Panc1 (cell line): Measurements from ENCODE around the gene ENOX1. TPM values are rescaled to one million over a fixed set of nuclear protein-coding genes. Genes with fewer than 3 reads are reported as not detected.

ENCODE experiments used
- ATAC-seq: fragments of 200-7000 bp; cut with Tn5 transposase; 2 replicates; pipeline ENCODE4 v1.9.1; 2020; ENCODE audit warnings: mild to moderate bottlenecking, moderate library complexity
- BruUV-seq: library from RNA; stranded (reverse); fragments of 400-500 nt; replicated peaks from 2 replicates; lab custom pipeline; 2021; lab: Mats Ljungman, UMichigan
- CTCF ChIA-PET: fragments of 300-600 bp; sonication (Branson Sonifier 250); formaldehyde crosslinking; loops from one replicate; lab custom pipeline; 2022; ENCODE audit warnings: antibody characterized with exemption; lab: Charles Lee
- POLR2A ChIA-PET: fragments of 300-600 bp; sonication (Branson Sonifier 250); formaldehyde crosslinking; loops from one replicate; lab custom pipeline; 2022; ENCODE audit warnings: antibody characterized with exemption; lab: Charles Lee
- DNase-seq: peaks from one replicate; pipeline ENCODE4 v3.0.0-alpha.2; 2010; ENCODE audit warnings: low read depth, low spot score
- H3K27ac ChIP-seq: 2 replicates; pipeline ENCODE4 v1.5.1; 2011; ENCODE audit warnings: mild to moderate bottlenecking, low read length, inconsistent platforms
- H3K27me3 ChIP-seq: fragments of 200-500 bp; sonication (Bioruptor generic); 2 replicates; pipeline ENCODE4 v1.6.0; 2014; ENCODE audit warnings: low read length, inconsistent platforms; ENCODE audit not compliant: control insufficient read depth, insufficient read depth
- H3K36me3 ChIP-seq: fragments of 200-500 bp; sonication (Bioruptor generic); 2 replicates; pipeline ENCODE4 v1.5.1; 2014; ENCODE audit warnings: inconsistent platforms, mild to moderate bottlenecking, low read length, moderate library complexity; ENCODE audit not compliant: control insufficient read depth, insufficient read depth
- H3K4me1 ChIP-seq: 2 replicates; pipeline ENCODE4 v1.5.1; 2011; ENCODE audit warnings: inconsistent platforms, mild to moderate bottlenecking, low read length, moderate library complexity; ENCODE audit not compliant: control insufficient read depth, insufficient read depth
- H3K4me3 ChIP-seq, 2 experiments: 2 replicates each; pipeline ENCODE4 v1.5.1; 2011 to 2012; ENCODE audit warnings: low read depth in 2 of 2, low read length in 2 of 2, mild to moderate bottlenecking in 2 of 2, inconsistent platforms in 1 of 2, moderate library complexity in 1 of 2
- H3K9me3 ChIP-seq: fragments of 200-500 bp; sonication (Bioruptor generic); 2 replicates; pipeline ENCODE4 v1.5.1; 2014; ENCODE audit warnings: low read depth, mild to moderate bottlenecking, inconsistent platforms, low read length, moderate library complexity; ENCODE audit not compliant: control insufficient read depth, insufficient read depth
- POLR2AphosphoS5 ChIP-seq: IDR thresholded peaks from 2 replicates; pipeline ENCODE4 v1.6.1; 2012; ENCODE audit warnings: mild to moderate bottlenecking, low read depth, low read length, moderate library complexity
- SIN3A ChIP-seq: IDR thresholded peaks from 2 replicates; pipeline ENCODE4 v1.6.1; 2012; ENCODE audit warnings: low read depth, mild to moderate bottlenecking, low read length, moderate library complexity, borderline replicate concordance; ENCODE audit not compliant: insufficient read depth
- TCF7L2 ChIP-seq: IDR thresholded peaks from 2 replicates; pipeline ENCODE4 v1.6.1; 2011; ENCODE audit warnings: mild to moderate bottlenecking, low read depth, low read length, inconsistent platforms
- in situ Hi-C: cut with HindIII; loops from 2 replicates; pipeline ENCODE4 v1.10.0; 2016; ENCODE audit warnings: low sequenced_read_pairs, low pct_unique_long_range_greater_than_20kb
- intact Hi-C: fragments of 100-400 bp; cut with micrococcal nuclease; formaldehyde crosslinking; loops from one replicate; pipeline ENCODE4 v1.10.0; 2022; ENCODE audit not compliant: unreplicated experiment
- total RNA-seq: library from RNA; stranded (reverse); gene quantifications from one replicate; pipeline ENCODE4 v1.2.1, GENCODE V29; 2021; ENCODE audit not compliant: unreplicated experiment
- TF ChIP-seq, protein P1 (sequence below): fragments of 450-650 bp; IDR thresholded peaks from 2 replicates; pipeline ENCODE4 v1.5.1; 2017; ENCODE audit warnings: mild to moderate bottlenecking
- TF ChIP-seq, protein P2 (sequence below), 2 experiments: IDR thresholded peaks; 2 replicates each; pipeline ENCODE4 v1.6.1; 2011 to 2012; ENCODE audit warnings: low read depth in 2 of 2, control low read depth in 1 of 2, low read length in 1 of 2, mild to moderate bottlenecking in 1 of 2, moderate library complexity in 1 of 2; ENCODE audit not compliant: insufficient read depth in 1 of 2

The ENOX1 gene
- total RNA-seq, 1 experiment from 2014 or later, result 0.23 TPM

DNA sequence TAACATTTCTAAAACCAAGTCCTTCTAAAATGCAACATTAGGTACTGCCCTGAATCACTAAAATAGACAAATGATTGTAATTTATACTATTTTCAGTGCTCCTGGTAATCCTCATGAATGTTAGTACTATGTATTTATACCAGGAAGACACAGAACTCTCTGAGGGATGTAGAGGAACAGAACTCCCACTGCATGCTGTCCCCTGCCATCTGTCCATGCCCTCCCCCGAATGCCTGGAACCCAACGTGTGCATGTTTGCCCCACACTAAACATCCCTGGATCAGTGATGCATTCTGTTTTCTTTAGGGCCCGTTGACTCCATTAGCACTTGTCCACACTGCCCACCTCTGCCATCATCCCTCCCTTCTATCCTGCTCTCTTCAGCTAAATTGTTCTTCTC, 26.5 kb downstream of the ENOX1 start:
- ATAC-seq, result no peak
- H3K4me3 ChIP-seq, result no peak overlapping the region

DNA sequence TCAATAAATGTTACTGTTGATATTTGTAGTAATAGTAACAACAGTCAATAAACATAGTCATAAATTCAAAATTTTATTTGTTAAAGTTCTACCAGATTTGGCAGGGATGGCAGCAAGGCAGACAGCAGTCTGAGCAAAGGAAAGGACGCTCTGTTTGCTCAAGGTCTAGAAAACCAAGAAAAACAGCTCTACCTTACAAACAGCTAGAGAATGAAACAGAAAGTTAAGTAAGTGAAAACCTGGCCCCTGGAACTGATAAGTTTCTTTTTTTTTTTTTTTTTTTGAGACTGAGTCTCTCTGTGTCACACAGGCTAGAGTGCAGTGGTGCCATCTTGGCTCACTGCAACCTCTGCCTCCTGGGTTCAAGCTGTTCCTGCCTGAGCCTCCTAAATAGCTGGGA, 27.9 kb downstream of the ENOX1 start:
- no peaks in the 10 kb centered on the region for H3K4me1 ChIP-seq
- ATAC-seq (no peak), DNase-seq (no peak)
- no peaks in the 10 kb centered on the region for H3K9me3 ChIP-seq
- no peaks in the 10 kb centered on the region for H3K27me3 ChIP-seq
- no TSS peak for BruUV-seq
- H3K36me3 ChIP-seq, result no peaks in the 10 kb centered on the region
- CTCF ChIA-PET, result no interaction called here
- no peak overlapping the region for H3K27ac ChIP-seq
- in situ Hi-C loops (no loop called here), intact Hi-C loops (no loop called here)
- TF ChIP-seq TCF7L2 (no peak), POLR2AphosphoS5 (no peak), SIN3A (no peak)
- TF ChIP-seq, protein P1, sequence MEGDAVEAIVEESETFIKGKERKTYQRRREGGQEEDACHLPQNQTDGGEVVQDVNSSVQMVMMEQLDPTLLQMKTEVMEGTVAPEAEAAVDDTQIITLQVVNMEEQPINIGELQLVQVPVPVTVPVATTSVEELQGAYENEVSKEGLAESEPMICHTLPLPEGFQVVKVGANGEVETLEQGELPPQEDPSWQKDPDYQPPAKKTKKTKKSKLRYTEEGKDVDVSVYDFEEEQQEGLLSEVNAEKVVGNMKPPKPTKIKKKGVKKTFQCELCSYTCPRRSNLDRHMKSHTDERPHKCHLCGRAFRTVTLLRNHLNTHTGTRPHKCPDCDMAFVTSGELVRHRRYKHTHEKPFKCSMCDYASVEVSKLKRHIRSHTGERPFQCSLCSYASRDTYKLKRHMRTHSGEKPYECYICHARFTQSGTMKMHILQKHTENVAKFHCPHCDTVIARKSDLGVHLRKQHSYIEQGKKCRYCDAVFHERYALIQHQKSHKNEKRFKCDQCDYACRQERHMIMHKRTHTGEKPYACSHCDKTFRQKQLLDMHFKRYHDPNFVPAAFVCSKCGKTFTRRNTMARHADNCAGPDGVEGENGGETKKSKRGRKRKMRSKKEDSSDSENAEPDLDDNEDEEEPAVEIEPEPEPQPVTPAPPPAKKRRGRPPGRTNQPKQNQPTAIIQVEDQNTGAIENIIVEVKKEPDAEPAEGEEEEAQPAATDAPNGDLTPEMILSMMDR, result no peak
- TF ChIP-seq, protein P2, sequence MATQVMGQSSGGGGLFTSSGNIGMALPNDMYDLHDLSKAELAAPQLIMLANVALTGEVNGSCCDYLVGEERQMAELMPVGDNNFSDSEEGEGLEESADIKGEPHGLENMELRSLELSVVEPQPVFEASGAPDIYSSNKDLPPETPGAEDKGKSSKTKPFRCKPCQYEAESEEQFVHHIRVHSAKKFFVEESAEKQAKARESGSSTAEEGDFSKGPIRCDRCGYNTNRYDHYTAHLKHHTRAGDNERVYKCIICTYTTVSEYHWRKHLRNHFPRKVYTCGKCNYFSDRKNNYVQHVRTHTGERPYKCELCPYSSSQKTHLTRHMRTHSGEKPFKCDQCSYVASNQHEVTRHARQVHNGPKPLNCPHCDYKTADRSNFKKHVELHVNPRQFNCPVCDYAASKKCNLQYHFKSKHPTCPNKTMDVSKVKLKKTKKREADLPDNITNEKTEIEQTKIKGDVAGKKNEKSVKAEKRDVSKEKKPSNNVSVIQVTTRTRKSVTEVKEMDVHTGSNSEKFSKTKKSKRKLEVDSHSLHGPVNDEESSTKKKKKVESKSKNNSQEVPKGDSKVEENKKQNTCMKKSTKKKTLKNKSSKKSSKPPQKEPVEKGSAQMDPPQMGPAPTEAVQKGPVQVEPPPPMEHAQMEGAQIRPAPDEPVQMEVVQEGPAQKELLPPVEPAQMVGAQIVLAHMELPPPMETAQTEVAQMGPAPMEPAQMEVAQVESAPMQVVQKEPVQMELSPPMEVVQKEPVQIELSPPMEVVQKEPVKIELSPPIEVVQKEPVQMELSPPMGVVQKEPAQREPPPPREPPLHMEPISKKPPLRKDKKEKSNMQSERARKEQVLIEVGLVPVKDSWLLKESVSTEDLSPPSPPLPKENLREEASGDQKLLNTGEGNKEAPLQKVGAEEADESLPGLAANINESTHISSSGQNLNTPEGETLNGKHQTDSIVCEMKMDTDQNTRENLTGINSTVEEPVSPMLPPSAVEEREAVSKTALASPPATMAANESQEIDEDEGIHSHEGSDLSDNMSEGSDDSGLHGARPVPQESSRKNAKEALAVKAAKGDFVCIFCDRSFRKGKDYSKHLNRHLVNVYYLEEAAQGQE (IDR thresholded peaks at IDR 0.05; ENCODE audit: insufficient read depth in 1 of 2, low read depth in 2 of 2, low read length in 1 of 2), result no peak
- H3K4me3 ChIP-seq, result no peak overlapping the region
- POLR2A ChIA-PET, result no interaction called here

More for the DNA sequence above, 26.5 kb downstream of the ENOX1 start:
- in situ Hi-C loops, result no loop called here
- no peak overlapping the region for H3K27ac ChIP-seq
- POLR2A ChIA-PET, result no interaction called here
- H3K27me3 ChIP-seq, result no peaks in the 10 kb centered on the region
- H3K36me3 ChIP-seq, result no peaks in the 10 kb centered on the region
- TF ChIP-seq, protein P2 (IDR thresholded peaks at IDR 0.05; ENCODE audit: insufficient read depth in 1 of 2, low read depth in 2 of 2, low read length in 1 of 2), result no peak
- TF ChIP-seq SIN3A (no peak), TCF7L2 (no peak), POLR2AphosphoS5 (no peak)
- TF ChIP-seq, protein P1, result no peak
- no peaks in the 10 kb centered on the region for H3K9me3 ChIP-seq
- intact Hi-C loops, result no loop called here
- DNase-seq, result no peak
- no peaks in the 10 kb centered on the region for H3K4me1 ChIP-seq
- BruUV-seq, result no TSS peak
- CTCF ChIA-PET, result no interaction called here
